ENCODE results near the gene ARHGAP26. TPM values are rescaled to one million over a fixed set of nuclear protein-coding genes. Genes with fewer than 3 reads are reported as not detected.

ARHGAP26 gene
- total RNA-seq, 1 experiment from 2014 or later = 79.8 TPM

DNA sequence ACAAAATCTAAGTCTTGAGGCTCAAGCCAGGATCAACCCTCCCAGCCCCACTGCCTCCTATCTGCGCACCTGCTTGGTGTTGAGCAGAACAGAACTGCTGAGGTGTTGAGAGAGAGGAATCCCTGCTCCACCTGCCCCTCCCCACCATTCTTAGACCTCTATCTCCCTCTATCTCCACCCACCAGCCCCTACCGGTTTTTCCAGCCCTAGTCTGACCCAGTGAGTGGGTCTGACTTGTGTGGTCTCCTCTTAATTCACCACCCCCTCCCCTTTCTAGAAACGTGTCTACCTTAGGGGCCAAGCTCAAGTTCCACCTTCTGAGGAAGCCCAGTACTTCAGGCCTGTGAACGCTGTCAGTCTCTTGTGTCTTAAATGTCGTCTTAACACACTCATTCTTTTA lies 93.7 kb downstream of the ARHGAP26 start:
- ChIA-PET POLR2A (interaction anchor here (0.5 kb wide), 1 partner anchor 24 kb away, joined by 3 read pairs; no protein-coding TSS in a partner anchor), CTCF (interaction anchor here (1.2 to 1.9 kb wide), 3 partner anchors 92 to 111 kb away, joined by 3 to 12 read pairs (median 6); partner anchors contain the start of gene ARHGAP26)
- Histone ChIP-seq H3K4me1 (peaks cover 50% of the 10 kb centered on the region), H3K4me3 (ENCODE audit: low read depth, low read length) (no peak overlapping the region), H3K27me3 (replicated peaks; ENCODE audit: control insufficient read depth, insufficient read depth, low read length) (no peaks in the 10 kb centered on the region), H3K9me3 (no peaks in the 10 kb centered on the region), H3K36me3 (ENCODE audit: control insufficient read depth, insufficient read depth, low read length) (no peaks in the 10 kb centered on the region)
- H3K4me1 Mint-ChIP-seq (ENCODE audit: low read depth, unreplicated experiment) = peaks cover 39% of the 10 kb centered on the region
- peak overlapping the region; percentile 20 for H3K27ac Mint-ChIP-seq (ENCODE audit: unreplicated experiment)
- H3K27me3 Mint-ChIP-seq (ENCODE audit: insufficient read depth, unreplicated experiment) = no peaks in the 10 kb centered on the region
- DNase-seq = peak; percentile 70 to 74
- H3K36me3 Mint-ChIP-seq (ENCODE audit: insufficient read depth, unreplicated experiment) = peaks cover 21% of the 10 kb centered on the region
- no peaks in the 10 kb centered on the region for H3K9me3 Mint-ChIP-seq (ENCODE audit: unreplicated experiment)
- TF ChIP-seq, protein P1, sequence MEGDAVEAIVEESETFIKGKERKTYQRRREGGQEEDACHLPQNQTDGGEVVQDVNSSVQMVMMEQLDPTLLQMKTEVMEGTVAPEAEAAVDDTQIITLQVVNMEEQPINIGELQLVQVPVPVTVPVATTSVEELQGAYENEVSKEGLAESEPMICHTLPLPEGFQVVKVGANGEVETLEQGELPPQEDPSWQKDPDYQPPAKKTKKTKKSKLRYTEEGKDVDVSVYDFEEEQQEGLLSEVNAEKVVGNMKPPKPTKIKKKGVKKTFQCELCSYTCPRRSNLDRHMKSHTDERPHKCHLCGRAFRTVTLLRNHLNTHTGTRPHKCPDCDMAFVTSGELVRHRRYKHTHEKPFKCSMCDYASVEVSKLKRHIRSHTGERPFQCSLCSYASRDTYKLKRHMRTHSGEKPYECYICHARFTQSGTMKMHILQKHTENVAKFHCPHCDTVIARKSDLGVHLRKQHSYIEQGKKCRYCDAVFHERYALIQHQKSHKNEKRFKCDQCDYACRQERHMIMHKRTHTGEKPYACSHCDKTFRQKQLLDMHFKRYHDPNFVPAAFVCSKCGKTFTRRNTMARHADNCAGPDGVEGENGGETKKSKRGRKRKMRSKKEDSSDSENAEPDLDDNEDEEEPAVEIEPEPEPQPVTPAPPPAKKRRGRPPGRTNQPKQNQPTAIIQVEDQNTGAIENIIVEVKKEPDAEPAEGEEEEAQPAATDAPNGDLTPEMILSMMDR (IDR thresholded peaks at IDR 0.05; ENCODE audit: insufficient read depth in 1 of 2, low read depth in 1 of 2, low read length in 1 of 2, severe bottlenecking in 1 of 2, unreplicated experiment in 1 of 2) = peak in 1 of 2 experiments; percentile 29
- BruUV-seq (replicated peaks) = no TSS peak
- intact Hi-C loops (cut with micrococcal nuclease; ENCODE audit: unreplicated experiment) = loop anchor here (1.0 kb wide), 2 partner anchors 16 to 68 kb away; no protein-coding TSS in a partner anchor
- H3K4me3 Mint-ChIP-seq (ENCODE audit: unreplicated experiment) = peak overlapping the region; percentile 34

DNA sequence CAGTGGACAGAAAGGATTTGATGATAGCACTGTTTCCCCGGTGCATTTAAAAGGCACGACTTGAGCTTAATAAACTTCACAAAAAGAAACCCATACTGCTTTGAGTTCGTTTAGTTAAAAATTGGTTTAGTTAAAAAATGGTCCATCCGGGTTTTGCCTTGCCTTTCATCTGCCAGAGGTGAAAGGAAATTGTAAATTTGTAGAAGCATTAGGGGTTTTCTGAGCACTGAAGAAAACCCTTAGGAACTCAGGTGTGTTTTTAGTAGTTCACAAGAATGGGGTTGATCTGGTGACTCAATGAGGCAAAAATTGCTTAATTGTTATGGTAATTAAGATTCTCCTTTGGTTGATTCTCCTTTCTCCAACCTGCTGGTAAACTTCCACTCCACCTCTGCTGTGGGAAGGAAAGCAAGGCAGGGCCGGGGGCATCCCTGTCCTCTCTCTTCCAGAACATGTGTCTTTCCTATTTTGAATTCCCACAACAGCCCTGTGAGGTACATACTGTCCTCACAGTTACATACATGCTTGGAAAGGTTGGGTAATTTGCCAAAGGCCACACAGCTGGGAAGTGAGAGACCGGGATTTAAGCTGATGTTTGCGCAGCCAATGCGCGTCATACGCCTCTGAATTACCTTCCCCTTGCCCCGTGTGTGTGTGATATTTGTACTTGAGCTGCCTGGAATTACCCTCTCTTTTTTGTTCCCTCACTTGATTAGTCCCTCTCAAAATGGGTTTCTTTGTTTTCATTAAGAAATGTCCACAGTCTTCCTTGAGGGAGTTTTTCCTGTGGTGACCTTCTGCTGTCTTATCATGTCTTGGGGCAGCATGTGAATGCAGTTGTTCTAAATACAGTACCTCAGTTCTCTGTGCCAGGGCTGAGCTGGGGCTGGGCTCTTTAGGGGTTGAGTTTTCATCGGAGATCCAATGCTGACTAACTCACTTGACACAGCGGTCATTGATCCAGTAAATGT lies 94.4 kb downstream of the ARHGAP26 start:
- no peaks in the 10 kb centered on the region for H3K27me3 Mint-ChIP-seq (ENCODE audit: insufficient read depth, unreplicated experiment)
- H3K4me1 Mint-ChIP-seq (ENCODE audit: low read depth, unreplicated experiment) = peaks cover 39% of the 10 kb centered on the region
- Histone ChIP-seq H3K9me3 (no peaks in the 10 kb centered on the region), H3K36me3 (ENCODE audit: control insufficient read depth, insufficient read depth, low read length) (no peaks in the 10 kb centered on the region), H3K4me3 (ENCODE audit: low read depth, low read length) (no peak overlapping the region), H3K27me3 (replicated peaks; ENCODE audit: control insufficient read depth, insufficient read depth, low read length) (no peaks in the 10 kb centered on the region), H3K4me1 (peaks cover 50% of the 10 kb centered on the region)
- ChIA-PET CTCF (interaction anchor here (1.2 to 1.9 kb wide), 4 partner anchors 16 to 111 kb away, joined by 3 to 12 read pairs (median 5); partner anchors contain the start of gene ARHGAP26), POLR2A (interaction anchor here (0.5 kb wide), 1 partner anchor 25 kb away, joined by 3 read pairs; no protein-coding TSS in a partner anchor)
- peak overlapping the region; percentile 34 for H3K4me3 Mint-ChIP-seq (ENCODE audit: unreplicated experiment)
- intact Hi-C loops (cut with micrococcal nuclease; ENCODE audit: unreplicated experiment) = loop anchor here (1.0 kb wide), 2 partner anchors 16 to 68 kb away; no protein-coding TSS in a partner anchor
- H3K36me3 Mint-ChIP-seq (ENCODE audit: insufficient read depth, unreplicated experiment) = peaks cover 21% of the 10 kb centered on the region
- TF ChIP-seq, protein P1 (IDR thresholded peaks at IDR 0.05; ENCODE audit: insufficient read depth in 1 of 2, low read depth in 1 of 2, low read length in 1 of 2, severe bottlenecking in 1 of 2, unreplicated experiment in 1 of 2) = no peak
- no peaks in the 10 kb centered on the region for H3K9me3 Mint-ChIP-seq (ENCODE audit: unreplicated experiment)
- no TSS peak for BruUV-seq (replicated peaks)
- peak in 1 of 2 experiments; percentile 30 for DNase-seq
- peak overlapping the region; percentile 20 for H3K27ac Mint-ChIP-seq (ENCODE audit: unreplicated experiment)

DNA sequence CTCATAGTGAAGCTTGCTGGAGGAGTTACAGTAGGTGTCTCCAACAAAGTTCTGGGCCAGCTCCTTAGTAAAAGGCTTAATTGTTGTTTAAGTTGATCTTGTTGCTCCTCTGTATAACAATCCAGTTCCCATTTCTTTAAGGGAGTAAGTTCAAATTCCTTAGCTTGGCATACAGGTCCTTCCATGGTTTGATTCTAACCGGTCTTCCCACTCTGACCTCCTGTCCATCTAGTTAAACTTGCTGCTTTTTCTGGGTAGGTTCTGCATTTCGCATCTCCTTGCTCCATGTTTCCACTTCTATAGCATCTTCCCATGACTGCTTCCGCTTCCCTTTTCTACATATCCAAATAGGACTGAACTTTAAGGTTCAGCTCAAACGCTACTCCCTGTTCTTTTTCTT lies 95.5 kb downstream of the ARHGAP26 start:
- intact Hi-C loops (cut with micrococcal nuclease; ENCODE audit: unreplicated experiment) = loop anchor here (1.0 to 2.0 kb wide), 2 partner anchors 15 to 32 kb away; no protein-coding TSS in a partner anchor
- H3K4me1 Mint-ChIP-seq (ENCODE audit: low read depth, unreplicated experiment) = peaks cover 39% of the 10 kb centered on the region
- H3K4me1 ChIP-seq = peaks cover 50% of the 10 kb centered on the region
- ChIA-PET POLR2A (no interaction called here), CTCF (interaction anchor here (0.7 to 1.7 kb wide), 3 partner anchors 11 to 69 kb away, joined by 3 to 4 read pairs (median 4); no protein-coding TSS in a partner anchor)
- no peaks in the 10 kb centered on the region for H3K27me3 Mint-ChIP-seq (ENCODE audit: insufficient read depth, unreplicated experiment)
- no TSS peak for BruUV-seq (replicated peaks)
- H3K9me3 ChIP-seq = no peaks in the 10 kb centered on the region
- H3K27me3 ChIP-seq (replicated peaks; ENCODE audit: control insufficient read depth, insufficient read depth, low read length) = no peaks in the 10 kb centered on the region
- peaks cover 21% of the 10 kb centered on the region for H3K36me3 Mint-ChIP-seq (ENCODE audit: insufficient read depth, unreplicated experiment)
- TF ChIP-seq, protein P1 (IDR thresholded peaks at IDR 0.05; ENCODE audit: insufficient read depth in 1 of 2, low read depth in 1 of 2, low read length in 1 of 2, severe bottlenecking in 1 of 2, unreplicated experiment in 1 of 2) = no peak
- DNase-seq = no peak
- H3K36me3 ChIP-seq (ENCODE audit: control insufficient read depth, insufficient read depth, low read length) = no peaks in the 10 kb centered on the region
- H3K4me3 ChIP-seq (ENCODE audit: low read depth, low read length) = no peak overlapping the region
- H3K9me3 Mint-ChIP-seq (ENCODE audit: unreplicated experiment) = no peaks in the 10 kb centered on the region
- H3K27ac Mint-ChIP-seq (ENCODE audit: unreplicated experiment) = peak overlapping the region; percentile 20
- H3K4me3 Mint-ChIP-seq (ENCODE audit: unreplicated experiment) = no peak overlapping the region
